IPS DF 6.9 (cell line): ENCODE measurements around the gene SLC6A5.
"Not testable (repeated sequence)": the region's sequence is repeated elsewhere in the genome, so short reads cannot be mapped to it uniquely, and the experiment has no call there.

ENCODE experiments used
- DNase-seq: peaks from one replicate; pipeline ENCODE4 v3.0.0-alpha.2; 2013; ENCODE audit warnings: low read depth, low spot score
- H3K27ac ChIP-seq: one replicate; pipeline ENCODE4 v1.5.1; 2013; ENCODE audit warnings: low read length, control low read depth
- H3K27me3 ChIP-seq: 2 replicates; pipeline ENCODE4 v1.6.1; 2013; ENCODE audit warnings: mild to moderate bottlenecking, low read length; ENCODE audit not compliant: control insufficient read depth, insufficient read depth
- H3K36me3 ChIP-seq: 2 replicates; pipeline ENCODE4 v1.6.1; 2013; ENCODE audit warnings: low read length; ENCODE audit not compliant: control insufficient read depth, insufficient read depth
- H3K4me1 ChIP-seq: 2 replicates; pipeline ENCODE4 v1.6.1; 2013; ENCODE audit warnings: low read length; ENCODE audit not compliant: control insufficient read depth, insufficient read depth
- H3K4me3 ChIP-seq: 2 replicates; pipeline ENCODE4 v1.5.1; 2013; ENCODE audit warnings: mild to moderate bottlenecking, low read length
- H3K9me3 ChIP-seq: 2 replicates; pipeline ENCODE4 v1.6.1; 2013; ENCODE audit warnings: low read length, inconsistent platforms; ENCODE audit not compliant: control insufficient read depth, insufficient read depth
- WGBS: extraction: QIAGEN DNeasy Blood & Tissue Kit; methylation state at CpG from one replicate; pipeline ENCODE4 v1.1.7; 2013; ENCODE audit warnings: mixed read lengths, missing lambda C conversion rate; ENCODE audit not compliant: insufficient read length, insufficient coverage; 5-methylcytosine and 5-hydroxymethylcytosine counted together

The SLC6A5 gene

GRCh38 chr11:20599221-20600019 is at the start of gene SLC6A5:
Gene SLC6A5, plus strand, starts transcription at chr11:20599608. Its CDS starts 65 bp downstream, at chr11:20599673.
- Histone ChIP-seq H3K4me1 (peaks cover 3% of the 10 kb centered on the region), H3K36me3 (no peaks in the 10 kb centered on the region), H3K27ac (no peak within 1 kb of the TSS), H3K9me3 (no peaks in the 10 kb centered on the region), H3K4me3 (no peak within 1 kb of the TSS), H3K27me3 (peaks cover 85% of the 10 kb centered on the region)
- DNase-seq, result peak; percentile 80
- WGBS, result no CpG with 5 or more reads among the region's 25 CpGs

DNA sequence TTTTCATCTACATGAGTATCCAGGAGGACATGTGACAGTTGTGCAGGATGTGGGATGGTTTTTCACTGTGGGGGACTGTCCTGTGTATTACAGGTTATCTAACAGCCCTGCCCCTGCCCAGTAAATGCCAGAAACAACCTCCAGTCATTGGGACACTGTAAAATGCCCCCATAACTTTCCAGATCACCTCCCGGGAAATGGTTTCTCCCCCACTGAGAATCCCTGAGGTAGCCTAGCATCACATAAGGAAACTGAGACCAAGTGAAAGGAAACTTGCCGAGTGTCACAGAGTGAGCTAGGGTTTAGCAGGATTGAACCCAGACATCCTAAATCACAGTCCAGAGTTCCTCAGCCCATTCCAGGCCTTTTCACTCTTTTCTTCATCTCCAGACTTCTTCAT is 48.3 kb upstream of the SLC6A5 start:
- no CpG with 5 or more reads among the region's 2 CpGs for WGBS
- no peaks in the 10 kb centered on the region for H3K9me3 ChIP-seq
- no peak overlapping the region for H3K27ac ChIP-seq
- DNase-seq, result no peak
- H3K4me3 ChIP-seq, result no peak overlapping the region
- no peaks in the 10 kb centered on the region for H3K36me3 ChIP-seq
- no peaks in the 10 kb centered on the region for H3K27me3 ChIP-seq
- no peaks in the 10 kb centered on the region for H3K4me1 ChIP-seq

- no peaks in the 10 kb centered on the region for H3K27me3 ChIP-seq
- no peak overlapping the region for H3K4me3 ChIP-seq
- no peaks in the 10 kb centered on the region for H3K36me3 ChIP-seq
- H3K27ac ChIP-seq, result no peak overlapping the region
- no peak for DNase-seq
- no peaks in the 10 kb centered on the region for H3K4me1 ChIP-seq
- no CpG with 5 or more reads among the region's 3 CpGs for whole genome bisulfite sequencing
- H3K9me3 ChIP-seq, result no peaks in the 10 kb centered on the region; the same call in 1 of the 2 replicates
Measured at GRCh38 chr11:20555783-20556182, 43.6 kb upstream of the SLC6A5 start.

DNA sequence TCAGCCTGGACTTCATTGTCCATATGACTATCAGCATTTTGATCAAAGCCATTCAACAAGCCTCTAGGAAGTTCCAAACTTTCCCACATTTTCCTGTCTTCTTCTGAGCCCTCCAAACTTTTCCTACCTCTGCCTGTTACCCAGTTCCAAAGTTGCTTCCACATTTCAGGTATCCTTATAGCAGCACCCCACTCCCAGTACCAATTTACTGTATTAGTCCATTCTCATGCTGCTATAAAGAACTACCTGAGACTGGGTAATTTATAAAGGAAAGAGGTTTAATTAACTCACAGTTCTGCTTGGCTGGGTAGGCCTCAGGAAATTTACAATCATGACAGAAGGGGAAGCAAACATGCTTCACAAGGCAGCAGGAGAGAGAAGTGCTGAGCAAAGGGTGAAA is 43.0 kb upstream of the SLC6A5 start:
- not testable (repeated sequence) for H3K27me3 ChIP-seq, H3K4me1 ChIP-seq, H3K36me3 ChIP-seq, H3K9me3 ChIP-seq, H3K27ac ChIP-seq, DNase-seq, H3K4me3 ChIP-seq

- Histone ChIP-seq H3K4me1 (no peaks in the 10 kb centered on the region), H3K4me3 (no peak overlapping the region), H3K27me3 (no peaks in the 10 kb centered on the region), H3K36me3 (no peaks in the 10 kb centered on the region), H3K27ac (no peak overlapping the region), H3K9me3 (no peaks in the 10 kb centered on the region; the same call in 1 of the 2 replicates)
- WGBS, result no CpG with 5 or more reads among the region's 4 CpGs
- DNase-seq, result no peak
Measured at GRCh38 chr11:20558741-20559140, 40.7 kb upstream of the SLC6A5 start.

GRCh38 chr11:20559523-20560300 is 39.7 kb upstream of the SLC6A5 start:
- H3K4me3 ChIP-seq, result no peak overlapping the region
- H3K4me1 ChIP-seq, result no peaks in the 10 kb centered on the region
- WGBS, result no CpG with 5 or more reads among the region's 4 CpGs
- no peaks in the 10 kb centered on the region for H3K36me3 ChIP-seq
- no peaks in the 10 kb centered on the region; the same call in 1 of the 2 replicates for H3K9me3 ChIP-seq
- H3K27ac ChIP-seq, result no peak overlapping the region
- H3K27me3 ChIP-seq, result no peaks in the 10 kb centered on the region
- no peak for DNase-seq

- Histone ChIP-seq H3K36me3 (no peaks in the 10 kb centered on the region), H3K4me1 (no peaks in the 10 kb centered on the region), H3K4me3 (no peak overlapping the region), H3K9me3 (no peaks in the 10 kb centered on the region; the same call in 1 of the 2 replicates), H3K27ac (no peak overlapping the region), H3K27me3 (no peaks in the 10 kb centered on the region)
- no CpG with 5 or more reads among the region's 1 CpG for WGBS
- no peak for DNase-seq
Measured at GRCh38 chr11:20561915-20562314, 37.5 kb upstream of the SLC6A5 start.

- H3K4me1 ChIP-seq, result no peaks in the 10 kb centered on the region
- H3K4me3 ChIP-seq, result no peak overlapping the region
- no peak overlapping the region for H3K27ac ChIP-seq
- H3K9me3 ChIP-seq, result no peaks in the 10 kb centered on the region
- no peaks in the 10 kb centered on the region for H3K36me3 ChIP-seq
- no peaks in the 10 kb centered on the region for H3K27me3 ChIP-seq
- no peak for DNase-seq
Measured at GRCh38 chr11:20563866-20564265, 35.5 kb upstream of the SLC6A5 start.

- H3K36me3 ChIP-seq, result no peaks in the 10 kb centered on the region
- no peaks in the 10 kb centered on the region for H3K9me3 ChIP-seq
- H3K27ac ChIP-seq, result no peak overlapping the region
- DNase-seq, result no peak
- WGBS, result no CpG with 5 or more reads among the region's 1 CpG
- no peaks in the 10 kb centered on the region for H3K27me3 ChIP-seq
- no peak overlapping the region for H3K4me3 ChIP-seq
- no peaks in the 10 kb centered on the region for H3K4me1 ChIP-seq
Measured at GRCh38 chr11:20564846-20565635, 34.4 kb upstream of the SLC6A5 start.

- H3K4me3 ChIP-seq, H3K27me3 ChIP-seq, H3K27ac ChIP-seq, DNase-seq, H3K4me1 ChIP-seq, H3K9me3 ChIP-seq, H3K36me3 ChIP-seq: not testable (repeated sequence)
- no CpG with 5 or more reads among the region's 4 CpGs for WGBS
Measured at GRCh38 chr11:20566115-20566514, 33.3 kb upstream of the SLC6A5 start.
